HEK293 (cell line): ENCODE measurements around the gene CCL8.

Experiments
- CTCF ChIP-seq: fragments of 450-650 bp; formaldehyde crosslinking; IDR thresholded peaks from 2 replicates; pipeline ENCODE4 v1.5.1; 2016; ENCODE audit warnings: missing biosample characterization, missing genetic modification characterization
- ZNF19 ChIP-seq: fragments of 450-650 bp; formaldehyde crosslinking; IDR thresholded peaks from 2 replicates; pipeline ENCODE4; 2016; ENCODE audit warnings: missing biosample characterization, missing genetic modification characterization, low read depth
- ZNF354C ChIP-seq: fragments of 450-650 bp; formaldehyde crosslinking; IDR thresholded peaks from 2 replicates; pipeline ENCODE4 v1.5.1; 2016; ENCODE audit warnings: missing biosample characterization, missing genetic modification characterization, low read depth, borderline replicate concordance
- ZNF558 ChIP-seq: fragments of 450-650 bp; formaldehyde crosslinking; IDR thresholded peaks from 2 replicates; pipeline ENCODE4 v1.5.1; 2016; ENCODE audit warnings: missing biosample characterization, missing genetic modification characterization

GRCh38 chr17:34366010-34366409, 46.8 kb downstream of the CCL8 start:
- no peak for TF ChIP-seq CTCF (tag by site-specific recombination)
- TF ChIP-seq ZNF354C (tag by site-specific recombination) = no peak
- no peak for TF ChIP-seq ZNF19
- no peak for TF ChIP-seq ZNF558 (tag by site-specific recombination)
